Raji (cell line): ENCODE data around the gene MEG3.

ENCODE experiments used
- POLR2A ChIP-seq: IDR thresholded peaks from 2 replicates; pipeline ENCODE4 v1.6.1; 2011; ENCODE audit warnings: low read depth, low read length, control low read depth; ENCODE audit not compliant: insufficient read depth

Gene MEG3

DNA sequence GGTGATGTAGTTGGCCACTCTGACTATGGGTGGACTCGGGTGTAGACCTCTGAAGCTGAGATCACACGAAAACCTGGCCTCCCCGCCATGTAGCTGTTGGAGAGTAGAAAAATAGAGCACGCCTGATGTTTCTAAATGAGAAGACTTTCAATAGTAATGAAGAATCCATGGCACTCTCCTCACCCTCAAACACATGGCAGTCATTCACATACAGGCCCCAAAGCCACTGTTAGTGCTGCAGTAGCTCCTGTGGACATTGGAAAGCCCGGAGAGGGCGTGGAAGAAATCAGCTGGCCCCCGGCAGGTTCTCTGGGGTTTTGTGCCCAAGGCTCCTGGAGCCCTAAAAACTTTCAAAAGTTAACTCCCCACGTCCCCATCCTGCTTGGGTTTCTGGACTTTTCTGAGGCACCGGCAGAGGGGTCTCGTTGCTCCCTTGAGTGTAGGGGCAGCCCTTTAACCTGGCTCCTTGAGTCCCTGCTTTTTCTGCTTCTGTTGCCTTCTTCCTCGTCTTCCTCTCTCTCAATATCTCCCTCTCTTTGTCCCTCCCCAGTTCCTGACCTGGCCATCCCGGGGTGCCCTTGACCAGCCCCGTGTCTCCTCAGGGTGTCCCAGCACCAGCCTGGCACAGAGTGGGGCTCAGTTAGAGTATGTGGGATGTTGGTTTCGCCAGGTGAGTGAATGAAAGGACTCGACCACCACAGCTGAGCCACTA is 8.3 kb downstream of the MEG3 start:
- TF ChIP-seq POLR2A: no peak

DNA sequence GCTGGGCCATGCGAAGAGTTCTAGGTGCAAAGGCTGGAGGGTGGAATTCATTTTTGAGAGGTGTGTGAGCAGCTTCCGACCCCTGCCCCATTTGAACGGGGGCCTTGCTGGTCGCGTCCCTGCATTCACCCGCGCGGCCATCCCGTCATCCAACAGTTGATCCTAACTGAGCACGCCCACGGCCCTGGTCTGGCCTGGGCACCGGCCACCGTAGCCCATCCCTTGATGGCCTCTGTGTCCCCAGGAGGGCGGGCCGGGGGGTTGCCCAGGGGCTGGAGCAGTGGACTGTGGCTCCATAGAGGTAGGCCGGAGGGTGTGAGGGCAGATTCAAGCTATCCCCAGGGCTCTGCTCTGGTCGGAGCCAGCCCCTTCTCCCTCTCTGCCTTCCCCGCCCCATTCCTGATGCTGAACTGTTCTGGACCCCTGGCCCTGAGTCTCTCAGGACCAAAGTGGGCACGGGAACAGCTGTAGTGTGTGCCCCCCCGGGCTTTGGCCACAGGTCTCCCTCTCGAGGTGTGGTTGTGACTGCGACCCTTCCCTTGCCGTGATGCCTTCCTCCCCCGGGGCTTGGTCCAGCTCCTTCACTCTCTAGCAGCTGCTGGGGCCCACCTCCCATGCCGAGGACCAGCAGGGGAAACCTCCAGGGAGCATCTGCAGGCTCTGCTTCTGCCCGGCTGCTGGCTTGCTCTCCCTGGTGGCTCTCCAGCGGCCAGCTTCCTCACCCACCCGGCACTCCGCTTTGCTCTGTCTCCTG is 9.1 kb downstream of the MEG3 start:
- no peak for TF ChIP-seq POLR2A

DNA sequence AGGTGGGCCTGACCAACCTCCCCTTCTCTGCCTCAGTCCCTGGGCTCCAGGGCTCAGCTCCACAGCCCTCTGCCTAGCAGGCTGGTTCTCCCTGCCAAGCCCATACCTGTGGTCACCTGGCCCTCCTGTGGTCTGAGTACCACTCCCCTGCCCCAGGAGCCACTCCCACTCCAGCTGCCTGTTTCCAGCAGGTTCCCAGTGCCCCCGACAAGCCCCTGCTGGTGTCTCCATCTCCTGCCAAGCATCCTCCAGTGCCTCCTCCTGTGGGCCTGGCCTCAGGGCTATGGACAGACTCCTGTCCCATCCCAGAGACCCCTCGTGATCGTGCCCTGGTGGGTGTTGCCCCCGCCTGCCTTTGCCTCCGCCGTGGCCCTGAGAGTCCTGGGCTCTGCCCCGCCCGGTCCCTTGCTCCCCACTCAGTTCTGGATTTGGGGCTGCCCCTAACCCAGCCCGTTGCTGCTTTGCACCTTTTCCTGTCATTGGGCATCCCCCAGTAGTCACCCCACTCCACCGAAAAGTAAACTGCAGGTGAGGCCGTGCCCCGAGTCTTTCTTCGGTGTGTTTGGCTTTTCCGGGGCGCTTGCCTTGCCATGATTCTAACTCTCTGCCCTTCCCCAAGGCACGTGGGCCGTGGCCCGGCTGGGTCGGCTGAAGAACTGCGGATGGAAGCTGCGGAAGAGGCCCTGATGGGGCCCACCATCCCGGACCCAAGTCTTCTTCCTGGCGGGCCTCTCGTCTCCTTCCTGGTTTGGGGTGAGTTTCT is 9.8 kb downstream of the MEG3 start:
- TF ChIP-seq POLR2A: no peak

DNA sequence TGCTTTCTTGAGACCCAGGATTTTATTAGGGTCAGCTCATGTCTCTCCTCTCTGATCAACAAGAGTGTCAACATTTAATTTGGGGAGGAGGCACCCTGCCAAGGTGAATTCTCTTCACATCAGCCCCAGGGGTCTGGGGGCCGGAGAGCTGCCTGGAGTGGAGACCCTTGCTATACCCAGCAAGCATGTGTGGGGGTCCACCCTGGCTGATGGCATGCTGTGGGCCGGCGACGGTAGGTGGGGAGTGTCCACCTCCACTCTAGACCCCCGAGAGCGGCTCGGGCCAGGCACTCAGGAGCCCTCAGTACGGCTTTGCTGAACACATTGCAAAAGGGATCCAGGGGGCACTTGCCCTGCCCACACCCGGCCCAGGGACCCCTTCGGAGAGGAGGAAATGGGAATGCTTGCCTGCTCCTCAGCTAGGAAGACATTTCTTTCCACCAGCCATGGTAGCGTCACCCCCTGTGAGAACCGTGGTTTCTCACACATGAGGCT is 10.4 kb downstream of the MEG3 start:
- no peak for TF ChIP-seq POLR2A

DNA sequence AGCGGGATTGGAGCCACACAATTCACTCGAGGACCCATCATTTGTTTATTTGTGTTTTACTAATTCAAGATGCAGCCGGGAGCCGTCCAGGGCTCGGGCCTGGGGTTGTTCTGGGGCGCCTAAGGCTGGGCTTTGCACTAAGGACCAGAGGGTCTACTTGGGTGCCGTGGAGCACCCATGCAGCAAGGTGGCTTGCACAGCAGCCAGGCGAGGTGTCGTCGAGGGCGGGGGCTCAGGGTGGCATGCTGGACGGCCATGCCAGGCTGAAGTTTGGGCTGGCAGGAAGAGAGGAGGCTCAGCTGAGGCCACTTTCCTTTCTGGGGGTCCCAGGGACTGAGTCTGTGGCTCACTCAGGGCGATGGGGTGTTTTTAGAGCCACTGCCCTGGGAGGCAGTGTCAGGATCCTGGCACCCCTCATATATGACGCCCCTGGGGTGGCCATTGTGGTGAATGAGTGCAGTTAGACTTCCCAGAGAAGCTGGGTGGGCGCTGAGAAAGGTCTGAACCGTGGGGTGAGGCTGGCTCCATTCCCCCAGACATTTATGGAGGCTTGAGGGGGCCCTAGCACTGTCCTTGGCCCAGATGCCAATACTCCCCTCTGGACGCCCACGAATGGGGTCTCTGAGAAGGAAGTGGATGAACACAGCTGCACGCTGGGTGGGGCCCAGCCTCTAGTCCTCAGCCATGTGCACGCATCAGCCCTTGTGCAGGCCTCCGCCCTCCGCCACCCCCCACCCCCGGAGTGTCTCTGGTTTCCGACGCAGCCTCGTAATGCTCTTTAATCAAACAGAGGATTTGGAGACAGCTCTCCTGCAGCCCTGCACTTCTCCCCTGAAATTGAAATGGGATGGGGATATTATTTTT is 11.3 kb downstream of the MEG3 start:
- TF ChIP-seq POLR2A: no peak

DNA sequence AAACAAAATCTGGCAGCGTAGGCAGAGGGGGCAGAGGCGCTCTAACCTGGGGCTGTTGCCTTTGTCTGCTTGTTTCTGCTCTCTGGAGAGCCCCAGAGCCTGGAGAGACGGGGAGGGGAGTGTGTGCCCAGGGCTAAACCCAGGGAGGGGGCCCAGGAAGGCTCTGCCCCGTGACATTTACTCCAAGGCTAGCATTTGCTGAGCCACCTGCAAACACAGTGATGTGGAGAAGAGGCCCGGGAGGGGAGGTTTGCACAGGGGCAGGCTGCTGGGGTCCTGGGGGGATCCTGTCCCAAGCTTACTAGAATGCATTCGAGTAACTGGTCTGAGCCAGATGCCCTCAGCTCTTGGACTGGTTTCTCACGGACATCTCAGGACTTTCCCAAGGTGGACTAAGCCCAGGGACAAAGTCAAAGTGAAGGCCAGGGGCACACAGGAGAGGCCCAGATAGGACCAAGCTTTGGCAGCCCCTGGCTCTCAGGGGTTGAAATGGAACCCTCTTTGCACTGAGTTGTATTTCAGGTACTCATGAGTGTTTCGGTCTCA is 12.0 kb downstream of the MEG3 start:
- no peak for TF ChIP-seq POLR2A

DNA sequence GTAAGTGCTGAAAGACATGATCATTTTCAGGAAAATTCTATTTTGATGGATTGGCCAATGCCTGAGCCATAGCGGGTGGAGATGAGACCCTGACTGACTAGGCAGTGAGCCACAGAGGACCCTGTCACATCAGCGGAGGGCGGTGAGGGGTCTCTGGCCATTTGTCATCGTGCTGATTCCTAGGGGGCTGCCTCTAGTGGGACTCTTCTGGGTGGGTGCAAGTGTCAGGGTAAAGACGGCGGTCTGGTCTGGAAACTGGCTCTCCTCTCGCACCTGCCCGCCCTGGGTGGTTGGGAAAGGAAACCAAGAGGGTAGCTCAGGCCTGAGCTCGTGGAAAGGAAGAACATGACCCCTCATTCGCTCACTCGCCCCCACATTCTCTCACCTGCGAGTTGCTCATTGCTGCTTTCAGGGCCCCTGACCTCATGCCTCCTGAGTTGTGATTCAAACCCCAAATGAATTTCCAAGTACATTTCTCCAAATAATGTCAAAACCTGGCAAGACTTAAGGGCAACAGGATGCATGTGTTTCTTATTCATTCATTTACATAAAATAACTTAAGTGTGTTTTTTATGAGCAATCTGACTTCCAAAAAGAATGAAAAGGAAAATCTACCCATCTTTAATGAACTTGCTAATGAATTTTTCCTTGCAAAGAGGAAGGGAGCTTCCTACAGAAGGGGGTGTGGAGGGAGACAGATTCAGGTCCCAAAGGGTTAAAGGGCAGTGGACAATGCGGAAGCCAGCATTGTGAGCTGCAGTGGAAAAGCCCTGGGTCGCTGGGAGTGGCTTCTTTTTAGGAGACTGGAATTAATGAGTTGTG is 12.8 kb downstream of the MEG3 start:
- no peak for TF ChIP-seq POLR2A

DNA sequence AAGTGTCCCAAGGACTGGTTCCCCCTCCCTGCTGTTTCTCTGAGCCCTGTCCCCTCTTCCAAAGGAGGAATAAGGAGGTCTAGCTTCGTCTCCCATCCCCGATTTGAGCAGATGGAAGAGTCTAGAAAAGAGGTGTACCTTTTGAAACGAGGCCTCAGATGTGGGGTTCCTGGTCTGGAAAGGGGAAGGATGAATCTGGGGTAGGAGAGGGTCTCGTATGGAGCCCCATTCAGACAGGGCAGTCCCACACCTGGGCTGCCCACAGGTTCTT is 13.3 kb downstream of the MEG3 start:
- no peak for TF ChIP-seq POLR2A

DNA sequence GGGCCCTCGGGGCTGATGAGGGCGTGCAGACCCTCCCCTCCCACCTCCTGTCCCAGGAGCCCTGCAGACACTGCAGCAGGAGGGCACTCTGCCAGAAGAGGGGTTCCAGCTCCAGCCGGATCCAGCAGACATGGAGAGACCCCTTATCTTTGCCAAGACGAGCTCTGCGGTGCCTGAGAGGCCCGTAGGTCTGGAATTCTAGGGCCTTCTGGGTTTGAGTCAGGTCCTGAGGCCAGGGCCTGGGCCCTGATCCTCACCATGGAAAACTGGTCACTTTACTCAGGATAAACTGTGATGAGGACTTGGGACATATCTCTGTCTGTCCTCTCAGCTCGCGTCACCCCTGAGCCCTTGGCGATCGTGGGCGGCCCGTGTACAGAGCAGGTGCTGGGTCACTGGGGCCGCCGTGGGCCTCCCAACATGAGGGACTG is 13.8 kb downstream of the MEG3 start:
- no peak for TF ChIP-seq POLR2A

DNA sequence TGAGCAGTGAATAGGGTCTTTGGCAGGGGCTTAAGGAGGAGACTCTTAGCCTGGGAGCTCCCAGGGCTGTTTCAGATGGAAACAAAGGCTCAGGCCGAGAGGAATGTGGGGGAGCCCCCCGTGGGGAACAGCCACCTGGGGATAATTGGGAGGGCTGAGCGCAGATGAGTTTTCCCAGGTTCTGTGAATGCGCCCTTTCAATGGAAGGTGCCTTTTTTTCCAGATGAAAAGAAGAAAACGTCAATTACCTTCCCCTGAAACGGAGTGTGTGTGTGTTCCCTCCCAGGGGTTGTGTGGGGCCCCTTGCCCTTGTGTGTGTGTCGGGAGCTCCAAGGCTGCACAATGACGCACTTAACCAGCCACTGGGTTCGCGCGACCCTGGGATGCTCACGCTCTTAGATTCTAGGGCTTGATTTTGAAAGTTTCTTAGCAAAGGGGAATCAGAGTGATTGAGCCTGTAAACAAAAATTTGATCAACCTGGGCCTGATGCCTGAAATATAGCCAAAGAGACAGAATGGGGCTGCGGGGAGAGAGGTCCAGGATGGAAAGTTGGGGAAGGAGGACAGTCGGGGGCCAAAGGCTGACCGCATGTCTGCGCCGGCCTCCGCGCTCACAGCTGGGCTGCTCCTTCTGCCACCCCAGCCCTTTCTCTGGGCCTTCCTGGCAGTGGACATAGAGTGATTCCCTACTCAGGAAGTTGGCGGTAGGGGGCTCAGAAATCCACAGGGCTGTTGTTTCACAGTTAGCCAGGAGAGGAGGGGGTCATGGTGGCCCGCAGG is 14.6 kb downstream of the MEG3 start:
- TF ChIP-seq POLR2A: no peak

DNA sequence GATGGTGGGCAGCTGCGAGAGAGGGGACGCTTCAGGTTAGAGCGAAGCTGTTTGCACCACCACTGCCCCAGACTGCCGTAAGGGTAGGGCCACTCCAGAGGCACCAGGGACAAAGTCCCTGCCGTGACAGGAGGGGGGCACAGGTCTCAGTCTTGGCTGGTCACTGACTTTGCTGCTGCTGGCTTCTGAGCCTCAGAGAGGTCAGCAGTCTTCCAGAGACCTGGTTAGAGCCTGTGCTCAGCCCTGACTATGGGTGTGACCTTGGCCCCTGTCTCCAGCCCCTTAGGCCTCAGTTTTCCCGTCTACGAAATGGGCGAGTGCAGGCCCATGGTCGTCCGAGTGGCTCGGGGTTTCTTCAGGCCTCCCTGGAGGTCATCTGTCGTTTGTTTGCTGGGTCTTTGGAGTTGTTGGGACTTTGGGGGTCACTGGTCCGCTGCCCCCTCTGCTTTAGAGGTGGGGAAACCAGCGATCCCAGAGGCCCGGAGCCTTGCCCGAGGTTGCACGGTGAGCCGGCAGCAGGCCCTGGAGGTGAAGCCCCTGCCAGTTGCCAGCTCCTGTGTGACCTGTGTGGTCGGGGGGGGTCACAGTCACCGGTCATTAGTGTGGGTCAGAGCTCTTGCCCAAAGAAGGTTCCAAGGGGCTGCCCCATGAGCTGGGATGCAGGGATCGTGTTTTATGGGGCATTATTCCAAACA is 15.3 kb downstream of the MEG3 start:
- TF ChIP-seq POLR2A: no peak

DNA sequence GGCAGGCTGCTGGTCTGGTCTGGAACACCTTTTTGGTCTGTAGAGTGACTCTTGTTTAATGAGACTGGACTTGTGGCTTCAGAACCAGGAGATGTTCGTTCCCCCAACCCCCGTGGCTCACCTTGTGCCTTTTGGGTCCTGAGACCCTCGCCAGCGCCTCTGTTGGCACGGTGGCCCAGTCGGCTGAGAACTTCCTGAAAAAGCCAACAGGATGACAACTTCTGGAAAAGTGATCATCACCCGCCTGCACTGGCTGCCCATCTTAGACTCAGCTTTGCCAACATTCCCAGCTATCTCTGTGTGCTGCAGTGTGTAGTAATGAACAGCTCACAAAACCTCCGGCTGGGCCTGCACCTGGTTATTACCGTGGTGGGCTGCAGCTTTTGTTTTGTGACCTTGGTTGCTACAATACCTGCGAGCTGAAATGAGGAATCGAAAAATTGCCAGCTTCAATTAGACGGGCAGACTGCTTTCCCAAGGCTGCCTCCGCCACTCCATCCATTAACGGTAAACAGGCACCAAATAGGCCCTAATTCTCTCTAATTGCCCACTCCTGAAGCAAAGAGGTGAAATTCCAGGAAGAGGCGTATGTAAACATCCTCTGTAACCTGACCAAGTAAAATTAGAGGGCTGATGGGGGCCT is 16.0 kb downstream of the MEG3 start:
- no peak for TF ChIP-seq POLR2A
